WERI-Rb-1 (cell line): ENCODE data around the gene RPRD1B.

Experiments used
- DNase-seq: peaks from one replicate; pipeline ENCODE4 v3.0.0-alpha.2; 2020
- H3K27ac ChIP-seq: fragments of 250-450 bp; sonication (Bioruptor Pico); 2 replicates; pipeline ENCODE4 v1.5.1; 2020; ENCODE audit warnings: mild to moderate bottlenecking, moderate library complexity
- H3K27me3 ChIP-seq: fragments of 250-450 bp; sonication (Bioruptor Pico); 2 replicates; pipeline ENCODE4 v1.5.1; 2021; ENCODE audit warnings: mild to moderate bottlenecking, low read depth, moderate library complexity; ENCODE audit not compliant: insufficient read depth, severe bottlenecking
- H3K36me3 ChIP-seq: fragments of 250-450 bp; sonication (Bioruptor Pico); 2 replicates; pipeline ENCODE4 v1.5.1; 2020; ENCODE audit warnings: mild to moderate bottlenecking, moderate library complexity
- H3K4me3 ChIP-seq: 2 replicates; pipeline ENCODE4 v1.5.1; 2011; ENCODE audit warnings: low read depth, mild to moderate bottlenecking, control low read depth, low read length
- H3K9me3 ChIP-seq: fragments of 250-450 bp; sonication (Bioruptor Pico); 2 replicates; pipeline ENCODE4 v1.5.1; 2021; ENCODE audit warnings: mild to moderate bottlenecking, moderate library complexity; ENCODE audit not compliant: severe bottlenecking
- CTCF ChIP-seq: IDR thresholded peaks from 2 replicates; pipeline ENCODE4 v1.5.1; 2011; ENCODE audit warnings: low read depth, mild to moderate bottlenecking, control low read depth, inconsistent platforms, low read length

The RPRD1B gene

GRCh38 chr20:38132910-38133501 lies 99.5 kb downstream of the RPRD1B start:
- H3K27me3 ChIP-seq: no peaks in the 10 kb centered on the region
- H3K36me3 ChIP-seq: no peaks in the 10 kb centered on the region
- TF ChIP-seq CTCF: no peak
- no peaks in the 10 kb centered on the region for H3K9me3 ChIP-seq
- H3K27ac ChIP-seq: no peak overlapping the region
- no peak for DNase-seq
- no peak overlapping the region for H3K4me3 ChIP-seq

- Histone ChIP-seq H3K9me3 (no peaks in the 10 kb centered on the region), H3K27ac (no peak overlapping the region), H3K36me3 (no peaks in the 10 kb centered on the region), H3K4me3 (no peak overlapping the region), H3K27me3 (no peaks in the 10 kb centered on the region)
- no peak for DNase-seq
- no peak for TF ChIP-seq CTCF
Observed at GRCh38 chr20:38133680-38134426, 100.3 kb downstream of the RPRD1B start.

- no peak for DNase-seq
- Histone ChIP-seq H3K4me3 (no peak overlapping the region), H3K9me3 (no peaks in the 10 kb centered on the region), H3K36me3 (no peaks in the 10 kb centered on the region), H3K27ac (no peak overlapping the region), H3K27me3 (no peaks in the 10 kb centered on the region)
- TF ChIP-seq CTCF: no peak
Observed at GRCh38 chr20:38134427-38135270, 101.1 kb downstream of the RPRD1B start.

GRCh38 chr20:38135271-38135650 lies 101.7 kb downstream of the RPRD1B start:
- Histone ChIP-seq H3K27me3 (no peaks in the 10 kb centered on the region), H3K4me3 (no peak overlapping the region), H3K36me3 (no peaks in the 10 kb centered on the region), H3K27ac (no peak overlapping the region), H3K9me3 (no peaks in the 10 kb centered on the region)
- no peak for DNase-seq
- no peak for TF ChIP-seq CTCF

GRCh38 chr20:38135651-38136420 lies 102.3 kb downstream of the RPRD1B start:
- H3K9me3 ChIP-seq: no peaks in the 10 kb centered on the region
- TF ChIP-seq CTCF: no peak
- DNase-seq: no peak
- H3K4me3 ChIP-seq: no peak overlapping the region
- H3K27ac ChIP-seq: no peak overlapping the region
- H3K27me3 ChIP-seq: no peaks in the 10 kb centered on the region
- H3K36me3 ChIP-seq: no peaks in the 10 kb centered on the region
